Endothelial cell of umbilical vein (primary cell): ENCODE measurements around the gene KPNB1. TPM values are rescaled to one million over a fixed set of nuclear protein-coding genes. Genes with fewer than 3 reads are reported as not detected.

Source experiments
- BruUV-seq: library from RNA; stranded (reverse); fragments of 400-500 nt; replicated peaks from 2 replicates; lab custom pipeline; 2021; lab: Mats Ljungman, UMichigan
- CTCF ChIA-PET: fragments of 300-600, 350-600 bp; sonication (Branson Sonifier 250); formaldehyde crosslinking; loops from one replicate; lab custom pipeline; 2021; ENCODE audit warnings: antibody characterized with exemption, inconsistent platforms; lab: Charles Lee
- POLR2A ChIA-PET: fragments of 300-600, 350-600 bp; sonication (Branson Sonifier 250); formaldehyde crosslinking; loops from one replicate; lab custom pipeline; 2021; ENCODE audit warnings: antibody characterized with exemption, inconsistent platforms; lab: Charles Lee
- DNase-seq: peaks from one replicate; pipeline ENCODE4 v3.0.0-alpha.2; 2011; ENCODE audit warnings: low read depth, low spot score
- FAIRE-seq: peaks from 2 replicates; lab custom pipeline; 2011; peaks lifted over from hg19 to GRCh38; lab: Jason Lieb, UNC
- H2AFZ ChIP-seq: 2 replicates; pipeline ENCODE4 v1.6.0; 2012; ENCODE audit warnings: low read depth, low read length, control low read depth, inconsistent platforms
- H3K27ac ChIP-seq: 2 replicates; pipeline ENCODE4 v1.5.1; 2011; ENCODE audit warnings: low read depth, mild to moderate bottlenecking, control low read depth, low read length, moderate library complexity; ENCODE audit not compliant: insufficient read depth
- H3K27me3 ChIP-seq, 2 experiments: 2 replicates each; pipeline versions ENCODE4 v1.6.0 to v1.6.1; 2011; ENCODE audit warnings: low read length in 2 of 2, mixed read lengths in 1 of 2; ENCODE audit not compliant: control insufficient read depth in 2 of 2, insufficient read depth in 2 of 2
- H3K36me3 ChIP-seq, 2 experiments: 2 replicates in 1 of 2; 3 replicates in 1 of 2; pipeline ENCODE4 v1.5.1; 2011; ENCODE audit warnings: low read length in 2 of 2, mild to moderate bottlenecking in 1 of 2, moderate library complexity in 1 of 2; ENCODE audit not compliant: control insufficient read depth in 2 of 2, insufficient read depth in 2 of 2; ENCODE audit errors: extremely low read depth in 1 of 2
- H3K4me1 ChIP-seq: 3 replicates; pipeline ENCODE4 v1.5.1; 2011; ENCODE audit warnings: mild to moderate bottlenecking, low read length; ENCODE audit not compliant: control insufficient read depth, insufficient read depth; ENCODE audit errors: extremely low read depth
- H3K4me2 ChIP-seq: 2 replicates; pipeline ENCODE4 v1.6.1; 2011; ENCODE audit warnings: low read length, control low read depth, mixed read lengths; ENCODE audit not compliant: insufficient read depth
- H3K4me3 ChIP-seq, 3 experiments: fragments of 200-600 bp in 1 of 3; sonication (generic), shearing (Covaris generic) in 1 of 3; replicated peaks in 1 of 3; 2 replicates each; pipeline ENCODE4 v1.5.1; 2011 to 2016; ENCODE audit warnings: control low read depth in 3 of 3, low read length in 3 of 3, mild to moderate bottlenecking in 2 of 3, inconsistent platforms in 1 of 3, low read depth in 1 of 3, moderate library complexity in 1 of 3; ENCODE audit not compliant: insufficient read depth in 1 of 3
- H3K79me2 ChIP-seq: 2 replicates; pipeline ENCODE4 v1.6.0; 2012; ENCODE audit warnings: low read length, inconsistent platforms; ENCODE audit not compliant: control insufficient read depth, insufficient read depth
- H3K9ac ChIP-seq: replicated peaks from 2 replicates; pipeline ENCODE3; 2011; ENCODE audit warnings: low read length, control low read depth; ENCODE audit not compliant: insufficient read depth; ENCODE audit errors: extremely low read depth
- H3K9me1 ChIP-seq: replicated peaks from 3 replicates; pipeline ENCODE4 v1.6.0; 2011; ENCODE audit warnings: mild to moderate bottlenecking, low read length; ENCODE audit not compliant: control insufficient read depth, insufficient read depth; ENCODE audit errors: extremely low read depth
- H3K9me3 ChIP-seq: replicated peaks from 2 replicates; pipeline ENCODE4 v1.5.1; 2012; ENCODE audit warnings: low read length, inconsistent platforms; ENCODE audit not compliant: control insufficient read depth, insufficient read depth
- H4K20me1 ChIP-seq: replicated peaks from 2 replicates; pipeline ENCODE3; 2011; ENCODE audit warnings: mild to moderate bottlenecking, low read length; ENCODE audit not compliant: control insufficient read depth, insufficient read depth; ENCODE audit errors: extremely low read depth
- EZH2 ChIP-seq: IDR thresholded peaks from 2 replicates; pipeline ENCODE4 v1.6.1; 2012; ENCODE audit warnings: borderline replicate concordance, low read depth, mild to moderate bottlenecking, moderate library complexity, low read length, inconsistent platforms; ENCODE audit not compliant: severe bottlenecking
- FOS ChIP-seq: IDR thresholded peaks from 2 replicates; pipeline ENCODE4 v1.6.1; 2011; ENCODE audit warnings: mild to moderate bottlenecking, low read length, moderate library complexity, borderline replicate concordance; ENCODE audit not compliant: insufficient read depth
- GATA2 ChIP-seq: IDR thresholded peaks from 2 replicates; pipeline ENCODE4 v1.7.0; 2011; ENCODE audit warnings: low read depth, mild to moderate bottlenecking, moderate library complexity, mixed read lengths, low read length; ENCODE audit not compliant: insufficient read length, insufficient read depth
- JUN ChIP-seq: IDR thresholded peaks from 2 replicates; pipeline ENCODE4 v1.6.1; 2011; ENCODE audit warnings: borderline replicate concordance, low read depth; ENCODE audit not compliant: insufficient read length, insufficient read depth
- MYC ChIP-seq: IDR thresholded peaks from one replicate; pipeline ENCODE4 v1.6.1; 2011; ENCODE audit warnings: mild to moderate bottlenecking, low read depth, low read length
- POLR2A ChIP-seq: IDR thresholded peaks from 2 replicates; pipeline ENCODE4 v1.6.1; 2012; ENCODE audit warnings: low read depth, mild to moderate bottlenecking, control low read depth, low read length
- POLR2AphosphoS5 ChIP-seq: IDR thresholded peaks from 2 replicates; pipeline ENCODE4 v1.6.1; 2012; ENCODE audit warnings: low read depth, mild to moderate bottlenecking, control low read depth, low read length, moderate library complexity; ENCODE audit not compliant: insufficient read depth
- dilution Hi-C: fragments of 300-500 bp; cut with MboI; formaldehyde crosslinking; loops from one replicate; pipeline ENCODE4 v1.15.0; 2019; ENCODE audit warnings: low sequenced_read_pairs; ENCODE audit not compliant: extremely low pct_ligation_motif_present
- intact Hi-C: fragments of 100-400 bp; cut with micrococcal nuclease; formaldehyde crosslinking; loops from one replicate; pipeline ENCODE4 v1.10.0; 2022
- polyA plus RNA-seq, 4 experiments: library from polyadenylated mRNA; depleted of rRNA in 3 of 4; stranded (reverse) in 3 of 4; unstranded in 1 of 4; fragments of >200 nt; gene quantifications; 2 replicates each; pipeline versions ENCODE4 v1.2.1 to v1.2.3, GENCODE V29; 2011 to 2012; ENCODE audit warnings: missing spikeins in 1 of 4
- total RNA-seq: library from RNA; stranded (reverse); gene quantifications from 2 replicates; pipeline ENCODE4 v1.2.3, GENCODE V29; 2021
- TF ChIP-seq, protein P1 (sequence below): IDR thresholded peaks from 2 replicates; pipeline ENCODE4 v1.6.1; 2011; ENCODE audit not compliant: insufficient read depth, insufficient read length
- TF ChIP-seq, protein P2 (sequence below), 2 donors: IDR thresholded peaks; 1 replicate in 1 of 2; 2 replicates in 1 of 2; pipeline ENCODE4 v1.5.1; 2011; ENCODE audit warnings: low read length in 2 of 2, mild to moderate bottlenecking in 2 of 2, moderate library complexity in 2 of 2, control low read depth in 1 of 2, inconsistent platforms in 1 of 2, low read depth in 1 of 2; ENCODE audit not compliant: insufficient read depth in 1 of 2; ENCODE audit errors: extremely low read depth in 1 of 2

The KPNB1 gene
- total and polyA plus RNA-seq, 2 donors (not counting 3 experiments of a cell fraction or from before 2014, with no cell fraction given): 119 to 495 TPM

DNA sequence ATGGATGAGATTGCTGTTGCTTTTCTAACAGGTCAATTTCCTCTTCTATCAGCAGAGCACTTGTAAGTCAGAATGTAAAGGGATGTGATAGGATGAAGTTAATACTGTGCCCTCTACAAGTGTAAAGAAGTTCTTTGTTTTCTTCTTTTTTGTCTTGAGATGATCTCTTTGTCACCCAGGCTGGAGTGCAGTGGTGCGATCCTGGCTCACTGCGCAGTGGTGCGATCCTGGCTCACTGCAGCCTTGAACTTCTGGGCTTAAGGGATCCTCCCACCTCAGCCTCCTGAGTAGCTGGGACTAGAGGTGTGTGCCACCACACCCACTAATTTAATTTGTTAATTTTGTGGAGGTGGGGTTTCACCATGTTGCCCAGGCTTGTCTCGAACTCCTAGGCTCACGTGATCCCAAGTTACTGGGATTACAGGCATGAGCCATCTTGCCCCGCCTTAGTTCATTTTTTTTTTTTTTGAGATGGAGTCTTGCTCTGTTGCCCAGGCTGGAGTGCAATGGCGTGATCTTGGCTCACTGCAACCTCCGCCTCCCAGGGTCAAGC lies 21.6 kb upstream of the KPNB1 start:
- no peaks in the 10 kb centered on the region for H3K27me3 ChIP-seq
- H3K9me1 ChIP-seq: no peaks in the 10 kb centered on the region
- BruUV-seq: no TSS peak
- no peak overlapping the region for H2AFZ ChIP-seq
- H4K20me1 ChIP-seq: no peaks in the 10 kb centered on the region
- H3K4me1 ChIP-seq: peaks cover 4% of the 10 kb centered on the region
- H3K9ac ChIP-seq: no peak overlapping the region
- no peak for DNase-seq
- dilution Hi-C loops (no loop called here), intact Hi-C loops (no loop called here)
- no peaks in the 10 kb centered on the region for H3K79me2 ChIP-seq
- H3K36me3 ChIP-seq: peaks cover 2 to 3% of the 10 kb centered on the region in 2 experiments
- no peaks in the 10 kb centered on the region for H3K9me3 ChIP-seq
- no peak overlapping the region for H3K4me2 ChIP-seq
- H3K27ac ChIP-seq: no peak overlapping the region
- FAIRE-seq: no peak
- H3K4me3 ChIP-seq: no peak overlapping the region
- TF ChIP-seq JUN (no peak), MYC (no peak), FOS (no peak), GATA2 (no peak)
- TF ChIP-seq, protein P1, sequence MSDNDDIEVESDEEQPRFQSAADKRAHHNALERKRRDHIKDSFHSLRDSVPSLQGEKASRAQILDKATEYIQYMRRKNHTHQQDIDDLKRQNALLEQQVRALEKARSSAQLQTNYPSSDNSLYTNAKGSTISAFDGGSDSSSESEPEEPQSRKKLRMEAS: no peak
- POLR2A ChIA-PET: no interaction called here
- CTCF ChIA-PET: no interaction called here

DNA sequence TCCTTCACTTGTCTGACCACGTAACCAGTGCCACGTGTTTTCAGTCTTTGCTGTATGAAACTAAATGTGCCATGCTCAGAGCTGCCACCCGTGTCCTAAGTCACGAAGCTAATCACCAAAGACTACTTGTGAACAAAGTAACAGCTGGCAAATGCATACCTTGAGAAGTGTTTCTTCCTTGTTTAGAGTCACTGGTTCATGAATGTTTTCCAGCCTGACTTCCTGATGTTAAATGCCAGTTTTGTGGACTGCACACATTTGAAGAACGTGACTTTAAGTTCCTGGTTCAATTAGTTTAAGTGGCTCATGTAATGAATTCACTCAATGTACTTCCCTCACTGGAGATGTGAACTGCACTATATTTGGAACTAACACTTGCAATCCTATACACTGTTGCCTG lies 19.9 kb upstream of the KPNB1 start:
- H3K27me3 ChIP-seq: no peaks in the 10 kb centered on the region
- no peak for DNase-seq
- H3K9me3 ChIP-seq: no peaks in the 10 kb centered on the region
- no TSS peak for BruUV-seq
- H3K36me3 ChIP-seq: no peaks in the 10 kb centered on the region
- no peak overlapping the region for H3K9ac ChIP-seq
- ChIA-PET POLR2A (no interaction called here), CTCF (no interaction called here)
- no peaks in the 10 kb centered on the region for H3K4me1 ChIP-seq
- dilution Hi-C loops: no loop called here
- FAIRE-seq: peak; percentile 28
- H3K79me2 ChIP-seq: no peaks in the 10 kb centered on the region
- no peaks in the 10 kb centered on the region for H4K20me1 ChIP-seq
- no peak overlapping the region for H3K4me2 ChIP-seq
- no peaks in the 10 kb centered on the region for H3K9me1 ChIP-seq
- TF ChIP-seq POLR2AphosphoS5 (no peak), EZH2 (no peak), POLR2A (no peak), GATA2 (no peak)
- TF ChIP-seq, protein P2, sequence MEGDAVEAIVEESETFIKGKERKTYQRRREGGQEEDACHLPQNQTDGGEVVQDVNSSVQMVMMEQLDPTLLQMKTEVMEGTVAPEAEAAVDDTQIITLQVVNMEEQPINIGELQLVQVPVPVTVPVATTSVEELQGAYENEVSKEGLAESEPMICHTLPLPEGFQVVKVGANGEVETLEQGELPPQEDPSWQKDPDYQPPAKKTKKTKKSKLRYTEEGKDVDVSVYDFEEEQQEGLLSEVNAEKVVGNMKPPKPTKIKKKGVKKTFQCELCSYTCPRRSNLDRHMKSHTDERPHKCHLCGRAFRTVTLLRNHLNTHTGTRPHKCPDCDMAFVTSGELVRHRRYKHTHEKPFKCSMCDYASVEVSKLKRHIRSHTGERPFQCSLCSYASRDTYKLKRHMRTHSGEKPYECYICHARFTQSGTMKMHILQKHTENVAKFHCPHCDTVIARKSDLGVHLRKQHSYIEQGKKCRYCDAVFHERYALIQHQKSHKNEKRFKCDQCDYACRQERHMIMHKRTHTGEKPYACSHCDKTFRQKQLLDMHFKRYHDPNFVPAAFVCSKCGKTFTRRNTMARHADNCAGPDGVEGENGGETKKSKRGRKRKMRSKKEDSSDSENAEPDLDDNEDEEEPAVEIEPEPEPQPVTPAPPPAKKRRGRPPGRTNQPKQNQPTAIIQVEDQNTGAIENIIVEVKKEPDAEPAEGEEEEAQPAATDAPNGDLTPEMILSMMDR (IDR thresholded peaks at IDR 0.05; ENCODE audit: extremely low read depth in 1 of 2, insufficient read depth in 1 of 2, low read depth in 1 of 2, low read length in 2 of 2): no peak
- TF ChIP-seq, protein P1: no peak
- no peak overlapping the region for H2AFZ ChIP-seq
- no peak overlapping the region for H3K27ac ChIP-seq
- no peak overlapping the region for H3K4me3 ChIP-seq
- intact Hi-C loops: no loop called here
